ENCODE measurements around the gene USP6NL.

The USP6NL gene

GRCh38 chr10:11539191-11539868 is 72.1 kb downstream of the USP6NL start:
- DNase-seq: peak; percentile 77 to 89
- no peak for TF ChIP-seq POLR2A (IDR thresholded peaks at IDR 0.05; ENCODE audit: low read length)

DNA sequence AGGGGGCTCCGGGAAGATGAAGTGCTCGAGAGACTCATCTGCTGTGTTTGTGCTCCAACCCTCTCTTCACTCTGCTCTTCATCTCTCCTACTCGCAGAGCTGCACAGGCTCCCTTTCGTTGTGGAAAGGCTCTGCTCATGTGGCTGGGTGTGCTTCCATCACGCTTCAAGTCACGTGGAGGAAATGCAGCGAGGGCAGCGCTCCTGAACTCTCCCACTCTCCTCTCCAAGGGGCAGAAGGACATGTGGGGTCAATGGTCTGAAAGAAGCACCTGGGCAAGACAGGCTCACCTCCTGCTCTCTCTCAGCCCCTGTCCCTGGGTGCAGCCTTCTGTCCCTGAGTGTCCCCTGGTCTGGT is 72.6 kb downstream of the USP6NL start:
- DNase-seq: no peak
- TF ChIP-seq GATA1 (IDR thresholded peaks at IDR 0.05; ENCODE audit: low read depth, low read length) (no peak), POLR2A (IDR thresholded peaks at IDR 0.05; ENCODE audit: low read length) (no peak)

DNA sequence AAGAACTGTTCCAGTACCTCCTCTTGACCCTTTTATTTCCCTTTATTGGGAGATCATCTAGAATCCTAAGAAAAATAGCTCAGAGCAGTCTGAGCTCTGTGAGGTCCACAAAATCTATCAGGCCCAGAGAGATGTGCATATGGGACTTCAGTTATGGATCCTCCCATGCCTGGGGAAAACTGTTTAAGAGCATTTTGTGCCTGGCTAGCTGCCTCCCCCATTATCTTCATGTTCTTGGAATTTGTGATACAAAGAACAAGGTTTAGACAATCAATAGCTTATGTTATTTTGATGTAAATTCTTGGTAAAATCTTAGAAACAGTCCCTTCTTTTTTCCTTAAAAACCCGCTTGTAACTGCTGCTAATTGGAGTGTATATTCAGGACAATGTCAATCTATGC is 75.2 kb downstream of the USP6NL start:
- no peak for TF ChIP-seq POLR2A (IDR thresholded peaks at IDR 0.05; ENCODE audit: low read length)
- no peak for TF ChIP-seq GATA1 (IDR thresholded peaks at IDR 0.05; ENCODE audit: low read depth, low read length)
- no peak for DNase-seq

DNA sequence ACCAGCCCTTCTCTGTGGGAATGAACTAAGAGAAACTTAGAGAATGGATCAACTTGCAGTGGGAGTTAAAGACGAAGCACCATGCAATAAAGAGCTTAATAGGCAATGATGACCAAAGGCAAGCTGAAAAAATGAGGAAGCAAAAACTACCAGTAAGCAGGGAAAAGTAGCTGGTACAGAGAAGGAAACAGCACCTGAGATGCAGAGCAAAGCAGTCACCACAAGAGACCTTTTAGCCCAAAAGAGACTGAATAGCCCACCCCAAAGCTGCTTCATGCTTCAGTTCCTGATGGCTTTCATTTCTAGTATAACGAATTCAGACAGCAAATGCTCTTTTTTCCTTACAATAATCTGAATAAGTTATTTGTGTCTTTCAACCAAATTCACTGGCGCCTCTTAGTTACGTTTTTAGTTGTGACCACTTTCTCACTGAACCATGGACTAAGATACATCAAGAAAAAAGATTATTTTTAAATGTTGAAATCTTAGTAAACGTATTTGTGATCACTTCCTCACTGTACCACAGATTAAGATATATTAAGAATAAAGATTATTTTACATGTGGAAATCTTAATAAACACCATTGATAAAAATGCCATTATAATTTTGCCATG is 76.0 kb downstream of the USP6NL start:
- TF ChIP-seq GATA1 (IDR thresholded peaks at IDR 0.05; ENCODE audit: low read depth, low read length) (no peak), POLR2A (IDR thresholded peaks at IDR 0.05; ENCODE audit: low read length) (no peak)
- no peak for DNase-seq

DNA sequence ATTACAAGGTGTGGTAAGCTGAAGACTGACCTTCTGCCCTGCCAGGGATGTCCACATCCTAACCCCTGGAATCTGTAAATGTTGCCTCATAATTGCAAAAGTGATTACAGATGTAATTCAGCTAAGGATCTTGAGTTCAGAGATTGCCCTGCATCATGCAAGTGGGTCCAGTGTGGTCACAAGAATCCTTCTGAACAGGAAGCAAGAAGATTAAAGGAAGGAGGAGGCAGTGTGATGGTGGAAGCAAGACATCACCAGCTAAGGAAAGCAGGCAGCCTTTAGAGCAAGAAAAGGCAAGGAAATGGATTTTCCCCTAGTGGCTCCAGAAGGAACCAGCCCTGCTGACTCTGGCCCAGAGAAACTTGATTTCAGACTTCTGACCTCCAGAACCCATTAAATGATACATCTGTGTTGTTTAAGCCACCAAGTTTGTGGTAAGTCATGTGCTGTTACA is 78.1 kb downstream of the USP6NL start:
- TF ChIP-seq GATA1 (IDR thresholded peaks at IDR 0.05; ENCODE audit: low read depth, low read length) (no peak), POLR2A (IDR thresholded peaks at IDR 0.05; ENCODE audit: low read length) (no peak)

DNA sequence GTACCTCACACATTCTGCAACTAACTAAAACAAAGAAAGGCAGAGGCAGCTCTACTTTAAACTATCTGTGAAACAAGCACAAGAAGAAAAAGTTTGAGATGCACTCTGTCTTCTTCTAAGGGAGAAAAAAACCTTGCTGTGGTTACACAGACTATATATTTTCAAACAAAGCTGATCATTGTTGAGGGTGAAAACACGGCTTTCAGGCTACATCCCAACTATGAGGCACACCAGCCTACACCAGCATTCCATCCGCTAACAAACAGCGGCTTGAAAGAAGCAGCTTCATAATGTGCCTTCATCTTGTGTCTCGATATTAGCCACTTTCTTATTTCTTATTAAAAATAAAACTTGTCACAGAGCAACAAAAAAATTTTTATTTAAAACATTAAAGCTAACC is 79.1 kb downstream of the USP6NL start:
- no peak for TF ChIP-seq GATA1 (IDR thresholded peaks at IDR 0.05; ENCODE audit: low read depth, low read length)

More for the DNA sequence above, 78.1 kb downstream of the USP6NL start:
- DNase-seq: peak; percentile 21 to 47

DNA sequence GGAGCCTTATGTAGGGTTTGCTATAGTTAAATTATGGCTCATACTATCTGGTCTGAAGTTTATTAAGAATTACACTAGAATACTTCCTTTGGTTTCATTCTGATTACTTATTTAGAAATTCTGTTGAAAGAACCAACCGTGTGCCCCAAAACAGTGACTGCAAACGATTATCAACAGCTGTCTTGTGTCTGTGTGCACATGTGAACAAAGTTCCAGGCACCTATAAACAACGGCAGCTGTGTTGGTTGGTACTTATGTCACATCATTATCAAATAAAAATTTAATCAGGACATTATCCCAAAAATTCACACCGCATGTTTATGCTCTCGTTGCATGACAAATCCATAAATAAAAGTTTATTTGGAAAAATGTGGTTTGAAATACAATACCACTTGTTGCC is 80.6 kb downstream of the USP6NL start:
- TF ChIP-seq GATA1 (IDR thresholded peaks at IDR 0.05; ENCODE audit: low read depth, low read length) (no peak), POLR2A (IDR thresholded peaks at IDR 0.05; ENCODE audit: low read length) (no peak)
- DNase-seq: no peak

More for the DNA sequence above, 79.1 kb downstream of the USP6NL start:
- DNase-seq: no peak

DNA sequence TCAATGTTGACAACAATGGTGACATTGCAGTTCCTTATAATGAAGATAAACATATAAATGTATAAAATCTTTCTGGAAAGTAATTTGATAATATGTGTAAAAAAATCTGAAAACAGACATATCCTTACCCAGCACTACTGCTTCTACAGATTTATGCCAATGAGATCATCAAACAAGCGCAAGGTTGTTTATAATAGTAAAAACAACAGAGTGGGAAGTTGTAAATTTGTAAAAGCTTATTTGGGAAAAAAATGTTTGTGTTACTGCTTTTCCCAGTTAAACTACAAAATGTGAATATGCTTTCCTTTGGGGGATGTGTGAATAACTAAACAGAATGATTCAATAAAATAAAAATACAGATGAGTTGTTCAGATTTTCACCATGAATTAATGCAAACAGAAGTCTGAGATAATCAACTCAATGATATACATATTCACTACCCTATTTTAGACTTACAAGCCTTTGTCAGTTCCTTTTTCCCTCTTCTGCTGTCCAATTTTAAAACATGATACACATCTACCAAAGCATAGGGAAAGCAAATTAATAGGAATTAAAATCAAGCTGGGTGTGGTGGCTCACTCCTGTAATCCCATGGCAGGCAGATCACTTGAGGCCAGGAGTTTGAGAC is 82.1 kb downstream of the USP6NL start:
- no peak for DNase-seq
- no peak for TF ChIP-seq GATA1 (IDR thresholded peaks at IDR 0.05; ENCODE audit: low read depth, low read length)

DNA sequence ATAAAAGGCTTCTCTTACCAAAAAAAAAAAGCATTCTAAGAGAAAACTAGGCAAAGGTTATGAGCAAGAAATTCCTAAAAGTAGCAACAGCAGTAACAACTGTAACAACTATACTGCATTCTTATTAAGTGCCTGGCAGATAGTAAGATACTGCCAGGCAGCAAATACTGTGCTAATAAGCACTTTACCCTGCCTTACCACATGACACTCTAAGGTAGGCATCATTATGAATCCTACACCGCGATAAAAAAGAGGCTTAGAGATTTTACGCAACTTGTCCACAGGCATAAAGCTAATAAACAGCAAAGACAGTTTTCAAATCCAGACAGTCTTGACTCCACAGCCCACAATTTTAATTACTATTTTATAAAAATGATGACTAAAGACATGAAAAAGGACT is 83.2 kb downstream of the USP6NL start:
- TF ChIP-seq GATA1 (IDR thresholded peaks at IDR 0.05; ENCODE audit: low read depth, low read length) (no peak), POLR2A (IDR thresholded peaks at IDR 0.05; ENCODE audit: low read length) (no peak)

DNA sequence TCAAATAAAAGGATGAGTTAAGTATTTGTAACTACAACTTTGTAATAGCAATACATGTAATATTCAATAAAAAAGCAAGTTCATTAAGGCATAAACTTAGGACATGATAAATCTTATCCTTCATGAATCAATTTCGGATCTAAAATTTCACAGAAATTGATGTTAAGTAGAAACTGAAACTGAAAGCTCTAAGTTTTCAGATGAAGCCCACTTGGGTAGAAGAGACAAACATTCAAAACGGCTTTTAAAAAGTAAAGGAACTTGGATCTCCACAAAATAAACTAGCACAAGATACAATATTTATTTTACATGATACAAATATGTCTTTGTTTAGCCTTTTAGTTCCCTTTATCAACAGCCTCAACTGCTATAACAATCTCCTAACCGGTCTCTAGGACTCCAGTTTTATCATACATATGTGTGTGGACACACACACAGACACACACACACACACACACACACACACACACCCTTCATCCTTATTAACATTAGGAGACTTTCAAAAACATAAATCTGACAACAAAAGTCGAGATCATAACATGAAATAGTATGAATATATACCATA is 83.7 kb downstream of the USP6NL start:
- DNase-seq: peak; percentile 41 to 64
- TF ChIP-seq GATA1 (IDR thresholded peaks at IDR 0.05; ENCODE audit: low read depth, low read length) (no peak), POLR2A (IDR thresholded peaks at IDR 0.05; ENCODE audit: low read length) (no peak)

More for the DNA sequence above, 83.2 kb downstream of the USP6NL start:
- peak in 1 of 2 experiments; percentile 45 for DNase-seq

GRCh38 chr10:11527068-11527467 is 84.4 kb downstream of the USP6NL start:
- DNase-seq: no peak
- no peak for TF ChIP-seq POLR2A (IDR thresholded peaks at IDR 0.05; ENCODE audit: low read length)
- no peak for TF ChIP-seq GATA1 (IDR thresholded peaks at IDR 0.05; ENCODE audit: low read depth, low read length)

GRCh38 chr10:11525503-11525902 is 85.9 kb downstream of the USP6NL start:
- DNase-seq: no peak
- TF ChIP-seq GATA1 (IDR thresholded peaks at IDR 0.05; ENCODE audit: low read depth, low read length) (no peak), POLR2A (IDR thresholded peaks at IDR 0.05; ENCODE audit: low read length) (no peak)

DNA sequence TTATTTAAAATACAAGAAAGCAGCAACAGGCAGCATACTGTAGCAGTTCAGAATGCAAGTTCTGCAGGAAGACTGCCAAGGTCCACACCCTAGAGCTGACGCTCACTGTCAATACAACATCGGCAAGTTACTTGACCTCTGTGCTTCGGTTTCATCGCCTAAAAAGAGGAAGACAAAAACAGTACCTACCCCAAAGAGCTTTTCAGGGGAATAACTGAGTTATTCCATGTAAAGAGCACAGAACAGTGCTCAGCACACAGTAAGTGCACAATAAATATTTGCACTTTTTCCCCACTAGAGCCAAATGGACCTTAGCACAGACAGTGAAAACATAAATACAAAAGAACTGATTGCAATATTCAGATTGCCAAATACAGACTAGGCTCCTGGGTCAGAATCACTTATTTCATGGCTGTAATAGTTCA is 88.6 kb downstream of the USP6NL start:
- DNase-seq: peak; percentile 17 to 54
- no peak for TF ChIP-seq GATA1 (IDR thresholded peaks at IDR 0.05; ENCODE audit: low read depth, low read length)
- TF ChIP-seq POLR2A (IDR thresholded peaks at IDR 0.05; ENCODE audit: low read length): no peak

DNA sequence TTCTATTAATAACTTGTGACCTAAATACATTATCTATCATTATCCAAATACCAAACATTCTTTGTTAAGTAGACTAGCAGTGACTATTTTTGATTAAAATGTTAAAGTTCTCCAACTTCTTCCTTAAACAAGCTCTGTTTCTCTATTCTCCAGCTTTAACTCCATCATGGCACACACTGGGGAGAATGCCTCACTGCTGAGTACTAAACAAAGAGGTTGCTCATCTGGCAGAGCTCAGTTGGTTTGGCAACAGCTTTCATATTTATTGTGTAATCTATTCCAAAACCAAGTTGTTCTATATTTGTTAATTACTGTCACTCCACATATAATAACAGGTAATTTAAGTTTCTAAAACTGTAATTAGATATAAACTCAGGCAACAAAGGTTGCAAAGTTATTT is 89.6 kb downstream of the USP6NL start:
- no peak for DNase-seq
- TF ChIP-seq GATA1 (IDR thresholded peaks at IDR 0.05; ENCODE audit: low read depth, low read length) (no peak), POLR2A (IDR thresholded peaks at IDR 0.05; ENCODE audit: low read length) (no peak)

Measured in erythroblast (primary cell).